Tibial artery (tissue), 4 donors: Measurements from ENCODE around the gene CSNK2B.

ENCODE experiments used
- DNase-seq, 2 donors: peaks; one replicate each; pipeline ENCODE4 v3.0.0-alpha.2; 2019
- H3K27ac ChIP-seq, 2 donors: fragments of 200-600 bp; sonication (generic) in 1 of 2; 1 replicate in 1 of 2; 2 replicates in 1 of 2; pipeline ENCODE4 v1.5.1; 2018 to 2019; ENCODE audit warnings: mild to moderate bottlenecking in 1 of 2
- H3K27me3 ChIP-seq, 2 donors: fragments of 200-600 bp; sonication (generic) in 1 of 2; one replicate each; pipeline versions ENCODE4 v1.5.1 to v1.6.0; 2016 to 2019
- H3K36me3 ChIP-seq, 3 donors: fragments of 200-600 bp; sonication (generic) in 2 of 3; one replicate each; pipeline ENCODE4 v1.5.1; 2016 to 2019; ENCODE audit warnings: mild to moderate bottlenecking in 2 of 3
- H3K4me1 ChIP-seq, 4 donors: fragments of 200-600 bp; sonication (generic) in 2 of 4; 1 replicate in 3 of 4; 2 replicates in 1 of 4; pipeline ENCODE4 v1.5.1; 2016 to 2019
- H3K4me3 ChIP-seq, 2 donors: fragments of 200-600 bp; sonication (generic) in 1 of 2; 1 replicate in 1 of 2; 2 replicates in 1 of 2; pipeline ENCODE4 v1.5.1; 2018 to 2019; ENCODE audit warnings: mild to moderate bottlenecking in 2 of 2
- H3K9me3 ChIP-seq, 3 donors: fragments of 200-600 bp; sonication (generic) in 1 of 3; one replicate each; pipeline ENCODE4 v1.5.1; 2016 to 2019
- CTCF ChIP-seq, 2 experiments: fragments of 200-600 bp in 1 of 2; fragments of 450-650 bp in 1 of 2; IDR thresholded peaks; one replicate each; pipeline ENCODE4 v1.5.1; 2017 to 2019; ENCODE audit warnings: antibody characterized with exemption in 2 of 2, mild to moderate bottlenecking in 1 of 2, moderate library complexity in 1 of 2
- intact Hi-C: fragments of 100-400 bp; cut with DNase I; formaldehyde crosslinking; loops from one replicate; pipeline ENCODE4 v1.15.0; 2023; ENCODE audit warnings: low total_unique reads

Gene CSNK2B

GRCh38 chr6:31665501-31666336 is at the start of gene CSNK2B:
Gene CSNK2B, plus strand, starts transcription at chr6:31666080. Its CDS starts 752 bp downstream, at chr6:31666832.
- Histone ChIP-seq H3K36me3 (peaks cover 36 to 53% (median 50%) of the 10 kb centered on the region in 3 donors), H3K27ac (peak within 1 kb of the TSS; percentile 93 to 94), H3K27me3 (no peaks in the 10 kb centered on the region), H3K4me1 (peaks cover 0 to 64% (median 47%) of the 10 kb centered on the region in 4 donors), H3K4me3 (peak within 1 kb of the TSS; percentile 77 to 88), H3K9me3 (no peaks in the 10 kb centered on the region)
- no peak for TF ChIP-seq CTCF (IDR thresholded peaks at IDR 0.05)
- peak; percentile 99 to 100 for DNase-seq
- intact Hi-C loops: loop anchor here (5.0 kb wide), 1 partner anchor 172 kb away; no protein-coding TSS in a partner anchor

- peaks cover 0 to 6% (median 3%) of the 10 kb centered on the region in 4 donors for H3K4me1 ChIP-seq
- H3K9me3 ChIP-seq: no peaks in the 10 kb centered on the region
- no peak overlapping the region for H3K4me3 ChIP-seq
- no peaks in the 10 kb centered on the region for H3K27me3 ChIP-seq
- H3K36me3 ChIP-seq: no peaks in the 10 kb centered on the region
- no peak for TF ChIP-seq CTCF (IDR thresholded peaks at IDR 0.05)
- intact Hi-C loops: no loop called here
- DNase-seq: no peak
- no peak overlapping the region for H3K27ac ChIP-seq
Measured at GRCh38 chr6:31617010-31617409, 48.9 kb upstream of the CSNK2B start.

GRCh38 chr6:31619805-31620585 is 45.9 kb upstream of the CSNK2B start:
- H3K27me3 ChIP-seq: no peaks in the 10 kb centered on the region
- peaks cover 0 to 16% (median 7%) of the 10 kb centered on the region in 4 donors for H3K4me1 ChIP-seq
- H3K36me3 ChIP-seq: peaks cover 12 to 18% (median 16%) of the 10 kb centered on the region in 3 donors
- H3K9me3 ChIP-seq: no peaks in the 10 kb centered on the region
- intact Hi-C loops: no loop called here
- TF ChIP-seq CTCF (IDR thresholded peaks at IDR 0.05): no peak
- peak; percentile 99 for DNase-seq
- peak overlapping the region; percentile 63 to 79 for H3K4me3 ChIP-seq
- H3K27ac ChIP-seq: peak overlapping the region; percentile 90 to 91

- Histone ChIP-seq H3K4me1 (peaks cover 0 to 16% (median 7%) of the 10 kb centered on the region in 4 donors), H3K36me3 (peaks cover 20 to 26% (median 23%) of the 10 kb centered on the region in 3 donors), H3K27me3 (no peaks in the 10 kb centered on the region), H3K4me3 (peak within 1 kb of the TSS; percentile 63 to 79), H3K9me3 (no peaks in the 10 kb centered on the region), H3K27ac (peak within 1 kb of the TSS; percentile 90 to 91)
- peak in 1 of 2 donors; percentile 74 for DNase-seq
- intact Hi-C loops: no loop called here
- no peak for TF ChIP-seq CTCF (IDR thresholded peaks at IDR 0.05)
Measured at GRCh38 chr6:31620586-31621319, 45.1 kb upstream of the CSNK2B start, which contains the start of gene PRRC2A. Gene PRRC2A, plus strand, starts transcription at chr6:31620715. Its CDS starts 2,075 bp downstream, at chr6:31622790.

GRCh38 chr6:31621320-31621939 is 44.5 kb upstream of the CSNK2B start:
- Histone ChIP-seq H3K4me1 (peaks cover 0 to 16% (median 7%) of the 10 kb centered on the region in 4 donors), H3K9me3 (no peaks in the 10 kb centered on the region), H3K36me3 (peaks cover 26 to 32% (median 30%) of the 10 kb centered on the region in 3 donors), H3K27ac (peak overlapping the region; percentile 90 to 91), H3K4me3 (peak overlapping the region; percentile 63 to 79), H3K27me3 (no peaks in the 10 kb centered on the region)
- DNase-seq: no peak
- intact Hi-C loops: no loop called here
- no peak for TF ChIP-seq CTCF (IDR thresholded peaks at IDR 0.05)
